Chondrocyte (in vitro differentiated cells): Measurements from ENCODE around the gene CFI. TPM values are rescaled to one million over a fixed set of nuclear protein-coding genes. Genes with fewer than 3 reads are reported as not detected.

Source experiments
- DNase-seq: peaks from one replicate; pipeline ENCODE4 v3.0.0; 2021; ENCODE audit warnings: mixed read lengths, low spot score
- H3K27ac Mint-ChIP-seq: one replicate; pipeline ENCODE4 v1.8.0; 2021; ENCODE audit warnings: mild to moderate bottlenecking, moderate library complexity, mixed read lengths; ENCODE audit not compliant: unreplicated experiment
- H3K27me3 Mint-ChIP-seq: 2 replicates; pipeline ENCODE4 v1.8.0; 2021; ENCODE audit warnings: low read depth, mixed read lengths
- H3K36me3 Mint-ChIP-seq: 2 replicates; pipeline ENCODE4 v1.8.0; 2021; ENCODE audit warnings: low read depth, mixed read lengths
- H3K4me1 Mint-ChIP-seq: 2 replicates; pipeline ENCODE4 v1.8.0; 2021; ENCODE audit warnings: low read depth, mild to moderate bottlenecking, mixed read lengths
- H3K4me3 Mint-ChIP-seq: one replicate; pipeline ENCODE4 v1.8.0; 2021; ENCODE audit warnings: mild to moderate bottlenecking, moderate library complexity, mixed read lengths; ENCODE audit not compliant: unreplicated experiment
- H3K9me3 Mint-ChIP-seq: 2 replicates; pipeline ENCODE4 v1.8.0; 2021; ENCODE audit warnings: low read depth, mixed read lengths
- CTCF ChIP-seq: fragments of 200-600 bp; sonication (generic); IDR thresholded peaks from 2 replicates; pipeline ENCODE4 v1.5.0; 2021; ENCODE audit warnings: antibody characterized with exemption, mild to moderate bottlenecking, moderate library complexity
- total RNA-seq: library from RNA; stranded (reverse); gene quantifications from 3 replicates; pipeline ENCODE4 v1.2.1, GENCODE V29; 2021

The CFI gene
- total RNA-seq, 1 donor from 2014 or later, result not detected

GRCh38 chr4:109846395-109847098 is 44.7 kb upstream of the CFI start:
- Mint-ChIP-seq H3K36me3 (no peaks in the 10 kb centered on the region), H3K27me3 (peaks cover 4% of the 10 kb centered on the region), H3K27ac (no peak overlapping the region), H3K4me3 (no peak overlapping the region), H3K4me1 (no peaks in the 10 kb centered on the region), H3K9me3 (no peaks in the 10 kb centered on the region)
- DNase-seq, result no peak
- TF ChIP-seq CTCF, result no peak

DNA sequence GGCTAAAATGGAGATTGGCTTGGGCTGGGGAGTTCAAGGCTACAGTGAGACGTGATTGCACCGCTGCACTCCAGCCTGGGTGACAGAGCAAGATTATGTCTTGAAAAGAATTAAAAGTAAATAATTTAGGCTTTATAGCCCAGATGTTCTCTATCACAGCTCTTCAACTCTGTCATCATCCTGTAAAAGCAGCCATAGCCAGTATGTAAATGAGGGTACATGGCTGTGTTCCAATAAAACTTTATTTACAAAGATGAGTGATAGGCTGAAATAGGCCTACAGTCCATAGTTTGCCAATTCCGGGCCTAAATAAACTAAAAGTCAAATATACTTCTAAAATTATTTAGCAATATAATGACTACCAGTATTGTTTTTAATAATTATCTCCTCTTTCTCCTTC is 35.2 kb upstream of the CFI start:
- Mint-ChIP-seq H3K27me3 (no peaks in the 10 kb centered on the region), H3K4me1 (no peaks in the 10 kb centered on the region), H3K27ac (no peak overlapping the region), H3K9me3 (peaks cover 7% of the 10 kb centered on the region), H3K4me3 (no peak overlapping the region), H3K36me3 (peaks cover 3% of the 10 kb centered on the region)
- DNase-seq, result no peak
- TF ChIP-seq CTCF, result no peak

- no peak for TF ChIP-seq CTCF
- H3K9me3 Mint-ChIP-seq, result no peaks in the 10 kb centered on the region
- no peaks in the 10 kb centered on the region for H3K36me3 Mint-ChIP-seq
Observed at GRCh38 chr4:109833756-109834155, 32.0 kb upstream of the CFI start.

GRCh38 chr4:109827672-109828071 is 25.9 kb upstream of the CFI start, which contains the start of gene RRH:
Gene RRH (plus strand): TSS chr4:109827972. CDS start chr4:109828028, 56 bp downstream.
- no peak for DNase-seq
- no peak for TF ChIP-seq CTCF
- no peaks in the 10 kb centered on the region for H3K9me3 Mint-ChIP-seq
- H3K4me3 Mint-ChIP-seq, result no peak within 1 kb of the TSS
- H3K36me3 Mint-ChIP-seq, result peaks cover 5% of the 10 kb centered on the region
- H3K27ac Mint-ChIP-seq, result no peak within 1 kb of the TSS
- H3K4me1 Mint-ChIP-seq, result no peaks in the 10 kb centered on the region
- no peaks in the 10 kb centered on the region for H3K27me3 Mint-ChIP-seq

More at GRCh38 chr4:109833756-109834155, 32.0 kb upstream of the CFI start:
- Mint-ChIP-seq H3K27me3 (no peaks in the 10 kb centered on the region), H3K4me3 (no peak overlapping the region), H3K27ac (no peak overlapping the region), H3K4me1 (no peaks in the 10 kb centered on the region)
- DNase-seq, result no peak

GRCh38 chr4:109826719-109827118 is 24.9 kb upstream of the CFI start:
- H3K36me3 Mint-ChIP-seq, result peaks cover 5% of the 10 kb centered on the region
- no peak overlapping the region for H3K27ac Mint-ChIP-seq
- no peak overlapping the region for H3K4me3 Mint-ChIP-seq
- peak; percentile 85 for TF ChIP-seq CTCF
- DNase-seq, result no peak
- no peaks in the 10 kb centered on the region for H3K9me3 Mint-ChIP-seq
- H3K27me3 Mint-ChIP-seq, result no peaks in the 10 kb centered on the region
- no peaks in the 10 kb centered on the region for H3K4me1 Mint-ChIP-seq
